Transverse colon (tissue), 4 donors: ENCODE data around the gene MLLT10.

ENCODE experiments used
- EP300 ChIP-seq: sonication (generic); formaldehyde crosslinking; IDR thresholded peaks from one replicate; pipeline ENCODE4 v1.6.1; 2017; ENCODE audit warnings: antibody characterized with exemption, low read depth
- POLR2A ChIP-seq: fragments of 450-650 bp; IDR thresholded peaks from one replicate; pipeline ENCODE4 v1.6.1; 2016; ENCODE audit warnings: antibody characterized with exemption, mild to moderate bottlenecking, moderate library complexity
- POLR2AphosphoS5 ChIP-seq, 3 donors: sonication (generic); formaldehyde crosslinking; IDR thresholded peaks; one replicate each; pipeline ENCODE4 v1.6.1; 2016; ENCODE audit warnings: antibody characterized with exemption in 3 of 3
- TF ChIP-seq, protein P1 (sequence below), 5 experiments: fragments of 200-600 bp in 3 of 5; fragments of 450-650 bp in 2 of 5; sonication (generic) in 3 of 5; IDR thresholded peaks; 1 replicate in 2 of 5; 2 replicates in 3 of 5; pipeline ENCODE4 v1.5.1; 2016 to 2017; ENCODE audit warnings: antibody characterized with exemption in 5 of 5, inconsistent platforms in 3 of 5, mild to moderate bottlenecking in 2 of 5, moderate library complexity in 1 of 5

DNA sequence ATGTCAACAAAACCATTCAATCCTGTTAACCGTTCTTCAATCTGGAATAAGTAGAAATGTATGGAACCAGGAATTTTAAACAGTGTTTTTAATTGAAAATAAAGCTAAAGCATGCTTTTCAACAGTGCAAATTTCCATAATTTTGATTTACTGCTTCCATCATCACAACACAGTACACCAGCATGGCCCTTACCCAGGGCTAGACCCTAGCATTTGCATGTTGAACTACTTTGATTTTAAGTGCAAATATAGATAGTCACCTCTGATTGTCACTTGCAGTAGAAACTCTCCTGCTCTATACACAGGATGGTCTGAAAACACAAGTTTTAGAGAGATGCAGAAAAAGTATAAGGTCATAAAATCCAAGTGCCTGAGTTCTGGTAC, 20.6 kb upstream of the MLLT10 start:
- TF ChIP-seq, protein P1, sequence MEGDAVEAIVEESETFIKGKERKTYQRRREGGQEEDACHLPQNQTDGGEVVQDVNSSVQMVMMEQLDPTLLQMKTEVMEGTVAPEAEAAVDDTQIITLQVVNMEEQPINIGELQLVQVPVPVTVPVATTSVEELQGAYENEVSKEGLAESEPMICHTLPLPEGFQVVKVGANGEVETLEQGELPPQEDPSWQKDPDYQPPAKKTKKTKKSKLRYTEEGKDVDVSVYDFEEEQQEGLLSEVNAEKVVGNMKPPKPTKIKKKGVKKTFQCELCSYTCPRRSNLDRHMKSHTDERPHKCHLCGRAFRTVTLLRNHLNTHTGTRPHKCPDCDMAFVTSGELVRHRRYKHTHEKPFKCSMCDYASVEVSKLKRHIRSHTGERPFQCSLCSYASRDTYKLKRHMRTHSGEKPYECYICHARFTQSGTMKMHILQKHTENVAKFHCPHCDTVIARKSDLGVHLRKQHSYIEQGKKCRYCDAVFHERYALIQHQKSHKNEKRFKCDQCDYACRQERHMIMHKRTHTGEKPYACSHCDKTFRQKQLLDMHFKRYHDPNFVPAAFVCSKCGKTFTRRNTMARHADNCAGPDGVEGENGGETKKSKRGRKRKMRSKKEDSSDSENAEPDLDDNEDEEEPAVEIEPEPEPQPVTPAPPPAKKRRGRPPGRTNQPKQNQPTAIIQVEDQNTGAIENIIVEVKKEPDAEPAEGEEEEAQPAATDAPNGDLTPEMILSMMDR (IDR thresholded peaks at IDR 0.05), result no peak
- TF ChIP-seq POLR2A, result no peak
- no peak for TF ChIP-seq POLR2AphosphoS5 (IDR thresholded peaks at IDR 0.05)
- no peak for TF ChIP-seq EP300
